IMR-90 (cell line): ENCODE measurements around the gene C1orf141. TPM values are rescaled to one million over a fixed set of nuclear protein-coding genes. Genes with fewer than 3 reads are reported as not detected.

ENCODE experiments used
- ATAC-seq: fragments of 200-7000 bp; cut with Tn5 transposase; 2 replicates; pipeline ENCODE4 v1.9.1; 2020; ENCODE audit warnings: low read depth, mild to moderate bottlenecking, moderate library complexity
- BruUV-seq: library from RNA; stranded (reverse); fragments of 400-500 nt; replicated peaks from 2 replicates; lab custom pipeline; 2021; lab: Mats Ljungman, UMichigan
- CTCF ChIA-PET: fragments of 300-600 bp; formaldehyde crosslinking; extraction: SDS; loops from one replicate; lab custom pipeline; 2021; ENCODE audit warnings: antibody characterized with exemption; lab: Yijun Ruan, JAX
- POLR2A ChIA-PET: fragments of 300-600 bp; sonication (Branson Sonifier 250); formaldehyde crosslinking; loops from one replicate; lab custom pipeline; 2022; ENCODE audit warnings: antibody characterized with exemption; ENCODE audit not compliant: unreplicated experiment; lab: Charles Lee
- DNase-seq: peaks from one replicate; pipeline ENCODE4 v3.0.0; 2013
- H2AFZ ChIP-seq: replicated peaks from 2 replicates; pipeline ENCODE3; 2013; ENCODE audit warnings: low read length, mild to moderate bottlenecking; ENCODE audit not compliant: poor library complexity
- H2AK5ac ChIP-seq: 2 replicates; pipeline ENCODE4 v1.6.1; 2013; ENCODE audit warnings: low read depth, low read length, inconsistent platforms
- H2AK9ac ChIP-seq: replicated peaks from 2 replicates; pipeline ENCODE3; 2013; ENCODE audit warnings: mild to moderate bottlenecking, low read depth, low read length, moderate library complexity; ENCODE audit not compliant: poor library complexity
- H2BK120ac ChIP-seq: 2 replicates; pipeline ENCODE4 v1.6.1; 2013; ENCODE audit warnings: low read depth, low read length, inconsistent platforms
- H2BK15ac ChIP-seq: 3 replicates; pipeline ENCODE4 v1.6.1; 2013; ENCODE audit warnings: low read depth, low read length, inconsistent platforms
- H2BK20ac ChIP-seq: 2 replicates; pipeline ENCODE4 v1.6.1; 2013; ENCODE audit warnings: low read depth, mild to moderate bottlenecking, inconsistent platforms, low read length, moderate library complexity
- H2BK5ac ChIP-seq: 2 replicates; pipeline ENCODE4 v1.6.1; 2013; ENCODE audit warnings: mild to moderate bottlenecking, low read depth, low read length, inconsistent platforms; ENCODE audit not compliant: poor library complexity, severe bottlenecking
- H3K14ac ChIP-seq: replicated peaks from 2 replicates; pipeline ENCODE4 v1.6.1; 2013; ENCODE audit warnings: low read depth, low read length, inconsistent platforms
- H3K18ac ChIP-seq: 2 replicates; pipeline ENCODE4 v1.6.1; 2013; ENCODE audit warnings: low read depth, low read length, control low read depth
- H3K23ac ChIP-seq: 2 replicates; pipeline ENCODE4 v1.6.1; 2013; ENCODE audit warnings: low read depth, low read length, inconsistent platforms
- H3K27ac ChIP-seq: 2 replicates; pipeline ENCODE4 v1.5.1; 2013; ENCODE audit warnings: mild to moderate bottlenecking, control low read depth, low read length; ENCODE audit not compliant: insufficient read depth
- H3K27me3 ChIP-seq: 2 replicates; pipeline ENCODE4 v1.6.1; 2013; ENCODE audit warnings: low read length; ENCODE audit not compliant: control insufficient read depth, insufficient read depth
- H3K36me3 ChIP-seq: 2 replicates; pipeline ENCODE4 v1.6.1; 2013; ENCODE audit warnings: low read length, mixed read lengths; ENCODE audit not compliant: control insufficient read depth, insufficient read depth
- H3K4ac ChIP-seq: 2 replicates; pipeline ENCODE4 v1.6.1; 2013; ENCODE audit warnings: low read depth, low read length, inconsistent platforms
- H3K4me1 ChIP-seq: 2 replicates; pipeline ENCODE4 v1.6.1; 2013; ENCODE audit warnings: low read length, mixed read lengths; ENCODE audit not compliant: control insufficient read depth, insufficient read depth
- H3K4me2 ChIP-seq: 2 replicates; pipeline ENCODE4 v1.6.1; 2013; ENCODE audit warnings: low read depth, mild to moderate bottlenecking, control low read depth, low read length, moderate library complexity
- H3K4me3 ChIP-seq: 2 replicates; pipeline ENCODE4 v1.5.1; 2013; ENCODE audit warnings: low read depth, mild to moderate bottlenecking, control low read depth, low read length, moderate library complexity; ENCODE audit not compliant: insufficient read depth
- H3K56ac ChIP-seq: 2 replicates; pipeline ENCODE4 v1.6.1; 2013; ENCODE audit warnings: low read length, inconsistent platforms; ENCODE audit not compliant: insufficient read depth; ENCODE audit errors: extremely low read depth
- H3K79me1 ChIP-seq, 2 experiments: 2 replicates each; pipeline ENCODE4 v1.6.1; 2013; ENCODE audit warnings: low read length in 2 of 2, inconsistent platforms in 1 of 2, low read depth in 1 of 2
- H3K9ac ChIP-seq: 2 replicates; pipeline ENCODE4 v1.6.1; 2013; ENCODE audit warnings: low read depth, low read length, control low read depth
- H3K9me1 ChIP-seq: 2 replicates; pipeline ENCODE4 v1.6.1; 2013; ENCODE audit warnings: low read length, inconsistent platforms; ENCODE audit not compliant: insufficient read depth
- H3K9me3 ChIP-seq: 2 replicates; pipeline ENCODE4 v1.6.1; 2013; ENCODE audit warnings: low read length; ENCODE audit not compliant: control insufficient read depth, insufficient read depth
- H4K20me1 ChIP-seq: 2 replicates; pipeline ENCODE4 v1.6.1; 2013; ENCODE audit warnings: low read length, inconsistent platforms; ENCODE audit not compliant: insufficient read depth
- H4K5ac ChIP-seq: 2 replicates; pipeline ENCODE4 v1.6.1; 2013; ENCODE audit warnings: mild to moderate bottlenecking, low read depth, low read length, control low read depth
- H4K8ac ChIP-seq, 2 experiments: 2 replicates each; pipeline ENCODE4 v1.6.1; 2013; ENCODE audit warnings: low read depth in 2 of 2, low read length in 2 of 2, control low read depth in 1 of 2, inconsistent platforms in 1 of 2
- H4K91ac ChIP-seq: 2 replicates; pipeline ENCODE4 v1.6.1; 2013; ENCODE audit warnings: low read depth, low read length, inconsistent platforms; ENCODE audit not compliant: insufficient read depth
- USF2 ChIP-seq: fragments of 150-350 bp; IDR thresholded peaks from 2 replicates; pipeline ENCODE4 v1.6.1; 2017; ENCODE audit warnings: mild to moderate bottlenecking, antibody characterized with exemption, low read length, low read depth
- WGBS, 2 experiments: methylation state at CpG; one replicate each; pipeline versions ENCODE4 v1.1.5 to v1.1.7; 2013; ENCODE audit warnings: missing lambda C conversion rate in 2 of 2; ENCODE audit not compliant: insufficient read length in 1 of 2; ENCODE audit errors: extremely low coverage in 2 of 2; 5-methylcytosine and 5-hydroxymethylcytosine counted together
- dilution Hi-C: fragments of 300-500 bp; cut with HindIII; formaldehyde crosslinking; loops from one replicate; pipeline ENCODE4 v1.14.3; 2018; ENCODE audit warnings: low sequenced_read_pairs; ENCODE audit not compliant: unreplicated experiment
- in situ Hi-C: fragments of 300-500 bp; cut with MboI; formaldehyde crosslinking; loops from 3 replicates; pipeline ENCODE4 v1.14.3; 2019; ENCODE audit warnings: low sequenced_read_pairs, inconsistent platforms, mixed read lengths
- intact Hi-C: fragments of 100-400 bp; cut with micrococcal nuclease; formaldehyde crosslinking; loops from 2 replicates; pipeline ENCODE4 v1.10.0; 2022
- polyA plus RNA-seq, 3 experiments: library from polyadenylated mRNA; depleted of rRNA; stranded (reverse); fragments of >200 nt; gene quantifications; 2 replicates each; pipeline ENCODE4 v1.2.3, GENCODE V29; 2012; ENCODE audit warnings: low replicate concordance in 1 of 3
- total RNA-seq: library from RNA; depleted of rRNA; stranded (reverse); fragments of >200 nt; gene quantifications from 2 replicates; pipeline ENCODE4 v1.2.3, GENCODE V29; 2012

Gene C1orf141
- total and polyA plus RNA-seq, 2 of the 4 experiments (the other 2 are of a cell fraction): not detected

- in situ Hi-C loops: no loop called here
- Histone ChIP-seq H3K18ac (peak overlapping the region; percentile 91), H2AK5ac (peak overlapping the region; percentile 65), H3K27ac (peak overlapping the region; percentile 91), H3K79me1 (peaks cover 0 to 9% of the 10 kb centered on the region in 2 experiments; a peak in 1 of 4 replicates), H3K4me1 (peaks cover 21% of the 10 kb centered on the region), H2BK120ac (peak overlapping the region; percentile 92), H4K20me1 (no peaks in the 10 kb centered on the region), H3K4ac (peak overlapping the region; percentile 90), H2AK9ac (no peak overlapping the region), H2AFZ (no peak overlapping the region), H3K9ac (no peak overlapping the region; the same call in 1 of the 2 replicates), H2BK15ac (peak overlapping the region; percentile 75), H2BK20ac (peak overlapping the region; percentile 90), H3K9me1 (peaks cover 10% of the 10 kb centered on the region), H4K5ac (peak overlapping the region; percentile 85), H3K36me3 (no peaks in the 10 kb centered on the region), H2BK5ac (peak overlapping the region; percentile 87), H4K8ac (peak overlapping the region; percentile 26 to 86), H3K9me3 (no peaks in the 10 kb centered on the region), H3K56ac (peak overlapping the region; percentile 75), H3K23ac (peak overlapping the region; percentile 55; the same call in 1 of the 2 replicates), H3K14ac (peak overlapping the region; percentile 65), H3K4me3 (no peak overlapping the region), H4K91ac (peak overlapping the region; percentile 81), H3K4me2 (no peak overlapping the region), H3K27me3 (no peaks in the 10 kb centered on the region)
- dilution Hi-C loops: no loop called here
- ATAC-seq: peak; percentile 10; the same call in 1 of the 2 replicates
- no peak for TF ChIP-seq USF2
- 100% methylated on average over 1 of the region's 2 CpGs; no CpG with 5 or more reads in 1 of the 2 experiments for WGBS, 2 experiments
- POLR2A ChIA-PET: no interaction called here
- CTCF ChIA-PET: interaction anchor here (1.5 kb wide), 1 partner anchor 80 kb away, joined by 5 read pairs; no protein-coding TSS in a partner anchor
- intact Hi-C loops: loop anchor here (10.0 kb wide), 1 partner anchor 54 kb away; no protein-coding TSS in a partner anchor
- BruUV-seq: no TSS peak
- DNase-seq: peak; percentile 36
Measured at GRCh38 chr1:67061266-67061665, 73.5 kb downstream of the C1orf141 start.
